GM20000 (cell line): Measurements from ENCODE around the gene REEP2.
A peak's percentile ranks its signal among the peaks of the same experiment; 100 is the strongest.

Experiments used
- DNase-seq: peaks from one replicate; pipeline ENCODE4 v3.0.0; 2012; ENCODE audit warnings: low spot score
- TF ChIP-seq, protein P1 (sequence below): IDR thresholded peaks from 2 replicates; pipeline ENCODE4 v1.5.1; 2012; ENCODE audit warnings: mild to moderate bottlenecking, control low read depth; ENCODE audit errors: extremely low read depth, missing control alignments

Gene REEP2

DNA sequence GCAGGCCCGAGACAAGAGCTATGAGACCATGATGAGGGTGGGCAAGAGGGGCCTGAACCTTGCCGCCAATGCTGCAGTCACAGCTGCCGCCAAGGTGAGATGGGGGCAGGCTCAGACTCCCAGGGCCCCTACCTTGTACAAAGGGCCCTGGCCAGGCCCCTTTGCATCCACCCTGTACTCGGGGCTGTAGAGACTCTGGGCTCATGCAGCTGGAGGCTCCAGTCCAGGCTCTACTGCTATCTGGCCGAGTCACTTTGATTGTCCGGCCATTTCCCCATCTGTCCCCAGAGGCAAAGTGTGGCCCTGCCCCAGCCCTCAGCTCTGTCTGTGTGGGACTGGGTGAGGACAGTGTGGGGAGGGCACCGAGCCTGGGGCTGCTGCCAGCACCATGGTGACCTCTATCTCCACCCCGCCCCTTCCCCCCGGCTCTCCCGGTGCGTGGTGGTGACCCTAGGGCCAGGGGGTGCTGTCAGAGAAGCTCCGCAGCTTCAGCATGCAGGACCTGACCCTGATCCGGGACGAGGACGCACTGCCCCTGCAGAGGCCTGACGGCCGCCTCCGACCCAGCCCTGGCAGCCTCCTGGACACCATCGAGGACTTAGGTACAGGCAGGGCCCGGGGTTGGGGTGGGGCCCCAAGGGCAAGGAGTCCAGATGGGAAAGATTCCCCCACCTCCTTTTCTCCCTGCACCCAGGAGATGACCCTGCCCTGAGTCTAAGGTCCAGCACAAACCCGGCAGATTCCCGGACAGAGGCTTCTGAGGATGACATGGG lies 6.1 kb downstream of the REEP2 start:
- TF ChIP-seq, protein P1, sequence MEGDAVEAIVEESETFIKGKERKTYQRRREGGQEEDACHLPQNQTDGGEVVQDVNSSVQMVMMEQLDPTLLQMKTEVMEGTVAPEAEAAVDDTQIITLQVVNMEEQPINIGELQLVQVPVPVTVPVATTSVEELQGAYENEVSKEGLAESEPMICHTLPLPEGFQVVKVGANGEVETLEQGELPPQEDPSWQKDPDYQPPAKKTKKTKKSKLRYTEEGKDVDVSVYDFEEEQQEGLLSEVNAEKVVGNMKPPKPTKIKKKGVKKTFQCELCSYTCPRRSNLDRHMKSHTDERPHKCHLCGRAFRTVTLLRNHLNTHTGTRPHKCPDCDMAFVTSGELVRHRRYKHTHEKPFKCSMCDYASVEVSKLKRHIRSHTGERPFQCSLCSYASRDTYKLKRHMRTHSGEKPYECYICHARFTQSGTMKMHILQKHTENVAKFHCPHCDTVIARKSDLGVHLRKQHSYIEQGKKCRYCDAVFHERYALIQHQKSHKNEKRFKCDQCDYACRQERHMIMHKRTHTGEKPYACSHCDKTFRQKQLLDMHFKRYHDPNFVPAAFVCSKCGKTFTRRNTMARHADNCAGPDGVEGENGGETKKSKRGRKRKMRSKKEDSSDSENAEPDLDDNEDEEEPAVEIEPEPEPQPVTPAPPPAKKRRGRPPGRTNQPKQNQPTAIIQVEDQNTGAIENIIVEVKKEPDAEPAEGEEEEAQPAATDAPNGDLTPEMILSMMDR, result no peak
- no peak for DNase-seq

DNA sequence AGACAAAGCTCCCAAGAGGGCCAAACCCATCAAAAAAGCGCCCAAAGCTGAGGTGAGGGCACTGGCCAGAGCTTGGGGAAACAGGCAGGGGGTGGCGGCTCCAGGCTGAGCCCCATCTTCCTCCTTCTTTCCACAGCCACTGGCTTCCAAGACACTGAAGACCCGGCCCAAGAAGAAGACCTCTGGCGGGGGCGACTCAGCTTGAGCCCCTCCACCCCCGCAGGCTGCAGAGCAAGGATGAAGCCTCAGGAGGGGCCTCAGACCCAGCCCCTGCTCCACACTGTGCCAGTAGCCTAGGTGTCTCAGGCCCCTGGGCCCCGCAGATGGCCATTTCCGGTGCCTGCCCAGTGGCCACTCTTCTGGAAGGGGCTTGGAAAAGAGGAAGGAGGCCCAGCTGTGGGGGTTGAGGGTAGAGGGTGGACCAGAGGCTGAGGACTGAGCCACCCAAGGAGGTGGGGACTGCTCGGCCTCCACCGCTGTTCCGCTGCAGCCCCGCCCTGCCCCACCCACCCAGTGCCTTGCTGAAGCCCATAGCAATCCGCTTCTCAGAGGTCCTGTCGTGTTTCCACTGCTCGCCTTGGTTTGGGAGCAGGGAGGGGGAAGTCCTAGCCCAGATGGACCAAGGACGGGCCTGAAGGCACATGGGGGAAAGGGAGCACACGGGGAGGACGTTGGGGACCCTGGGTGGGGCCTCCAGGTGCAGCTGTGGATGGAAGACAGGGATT lies 6.9 kb downstream of the REEP2 start:
- TF ChIP-seq, protein P1, result no peak
- DNase-seq, result no peak

DNA sequence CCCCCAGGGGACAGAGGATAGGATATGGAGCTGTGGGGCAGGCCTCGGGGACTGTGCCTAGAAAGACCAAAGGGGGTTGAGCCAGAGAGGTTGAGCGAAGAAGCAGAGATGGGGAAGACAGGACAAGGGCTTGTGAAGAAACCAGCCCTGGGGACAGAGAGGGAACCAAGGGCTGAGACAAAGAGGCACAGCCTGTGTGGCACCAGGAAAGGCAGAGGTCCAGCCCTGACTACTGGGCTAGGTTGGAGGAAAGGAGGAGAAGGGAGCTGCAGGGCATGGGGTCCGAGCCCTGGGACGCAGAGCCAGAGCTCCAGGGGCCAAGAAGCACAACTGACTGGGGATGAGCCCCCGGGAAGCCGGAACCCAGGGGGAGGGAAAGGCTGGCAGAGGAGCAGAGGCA lies 9.2 kb downstream of the REEP2 start:
- DNase-seq, result no peak
- TF ChIP-seq, protein P1, result no peak

DNA sequence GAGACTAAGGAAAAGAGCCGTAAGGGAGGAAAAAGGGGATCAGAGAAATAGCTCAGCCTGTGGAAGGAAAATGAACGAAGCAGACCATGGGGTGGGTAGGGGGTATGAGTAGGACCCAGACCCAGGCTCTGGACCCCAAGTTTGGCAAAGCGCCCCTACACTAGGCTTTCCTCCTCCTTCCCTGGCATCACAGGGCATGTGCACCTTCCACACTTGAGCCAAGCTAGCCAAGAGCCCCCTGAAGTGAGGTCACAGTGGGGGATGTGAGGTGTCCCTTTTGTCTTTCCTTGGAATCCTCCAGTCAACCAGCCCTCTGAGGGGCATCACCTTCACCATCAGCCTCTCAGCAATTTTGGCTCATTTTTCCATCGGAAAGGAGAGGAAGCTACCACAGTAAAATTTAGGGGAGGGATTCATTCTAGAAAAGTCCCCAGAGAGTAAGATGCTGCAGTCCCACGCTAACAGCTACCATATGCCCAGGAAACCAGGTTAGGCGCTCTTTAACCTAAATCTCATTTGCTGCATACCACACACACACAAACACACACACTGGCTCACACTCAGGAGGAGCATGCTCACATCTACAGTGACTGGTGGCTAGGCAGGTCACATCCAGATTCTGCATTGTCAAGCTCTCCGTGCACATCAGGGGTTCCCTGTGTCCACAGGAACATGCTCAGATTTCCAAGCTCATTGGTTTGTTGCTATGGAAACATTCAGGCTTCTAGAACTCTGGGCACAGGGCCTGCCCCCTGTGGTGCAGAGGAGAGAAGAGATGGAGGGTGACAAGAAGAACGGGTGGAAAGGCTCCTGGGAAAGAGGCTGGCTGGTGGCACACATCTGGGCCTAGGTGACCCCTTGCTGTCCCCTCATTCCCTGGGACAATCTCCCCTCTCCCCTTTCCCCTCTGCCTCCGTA lies 9.9 kb downstream of the REEP2 start:
- no peak for DNase-seq
- TF ChIP-seq, protein P1, result no peak

DNA sequence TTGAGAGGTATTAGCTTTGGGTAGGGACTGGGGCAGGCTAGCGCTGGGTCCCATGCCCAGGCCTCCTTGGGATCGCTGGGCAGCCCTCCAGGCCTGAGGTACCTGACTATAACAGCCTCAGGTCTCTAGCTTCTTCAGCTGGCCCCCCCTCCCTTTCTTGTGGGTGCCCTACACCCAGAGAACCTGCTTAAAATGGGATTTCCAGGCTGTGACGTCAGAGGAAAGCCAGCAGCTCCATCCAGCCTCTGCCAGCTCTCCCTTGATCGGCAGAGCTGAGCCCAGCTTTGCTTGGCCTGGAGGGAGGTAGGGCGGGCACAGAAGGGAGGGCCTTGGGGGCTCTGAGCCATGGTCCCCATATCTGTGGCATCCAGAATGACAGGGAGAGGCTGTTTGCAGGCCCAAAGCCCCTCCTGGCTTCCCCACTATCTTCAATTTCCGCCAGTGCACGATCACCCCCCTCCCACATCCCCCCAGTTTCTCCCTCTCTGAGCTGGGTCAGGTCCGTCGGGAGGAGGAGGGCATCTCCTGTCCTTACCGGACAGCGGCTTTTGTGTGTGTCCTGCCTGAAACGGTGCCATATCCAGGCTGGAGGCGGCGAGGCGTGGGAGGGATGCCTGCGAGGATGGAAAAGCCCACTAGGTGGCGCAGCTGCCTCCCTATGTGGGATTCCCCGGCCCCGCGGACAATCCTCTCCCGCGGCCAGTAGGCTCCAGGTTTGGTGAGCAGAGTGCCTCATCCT lies 10.8 kb downstream of the REEP2 start:
- peak; percentile 92 for DNase-seq

DNA sequence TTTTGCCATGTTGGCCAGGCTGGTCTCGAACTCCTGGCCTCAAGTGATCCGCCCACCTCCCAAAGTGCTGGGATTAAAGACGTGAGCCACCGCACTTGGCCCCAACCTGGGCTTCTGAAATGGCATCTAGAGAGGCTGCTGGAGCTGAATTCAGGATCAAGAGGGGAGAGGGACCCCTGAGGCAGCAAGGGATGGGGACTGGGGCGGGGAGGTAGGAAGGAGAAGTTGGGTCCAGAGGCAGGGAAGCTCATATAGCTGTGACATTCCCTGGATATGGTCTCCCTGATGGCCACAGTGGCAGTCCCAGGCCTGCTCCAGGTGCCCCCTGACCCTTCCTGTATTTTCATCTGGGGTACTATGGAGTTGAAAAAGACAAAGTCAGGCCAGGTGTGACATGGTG lies 12.1 kb downstream of the REEP2 start:
- TF ChIP-seq, protein P1, result no peak

More for the DNA sequence above, 10.8 kb downstream of the REEP2 start:
- TF ChIP-seq, protein P1, result peak; percentile 91

More for the DNA sequence above, 12.1 kb downstream of the REEP2 start:
- DNase-seq, result no peak
